HG02840 (cell line): Measurements from ENCODE around the gene FREM1.
"Not testable (repeated sequence)": the region's sequence is repeated elsewhere in the genome, so short reads cannot be mapped to it uniquely, and the experiment has no call there.

Source experiments
- ATAC-seq: cut with Tn5 transposase; IDR thresholded peaks from one replicate; pipeline ENCODE4 v1.9.1; 2021; ENCODE audit warnings: mild to moderate bottlenecking, moderate library complexity, moderate number of reproducible peaks; ENCODE audit not compliant: unreplicated experiment, low FRiP score

The FREM1 gene

DNA sequence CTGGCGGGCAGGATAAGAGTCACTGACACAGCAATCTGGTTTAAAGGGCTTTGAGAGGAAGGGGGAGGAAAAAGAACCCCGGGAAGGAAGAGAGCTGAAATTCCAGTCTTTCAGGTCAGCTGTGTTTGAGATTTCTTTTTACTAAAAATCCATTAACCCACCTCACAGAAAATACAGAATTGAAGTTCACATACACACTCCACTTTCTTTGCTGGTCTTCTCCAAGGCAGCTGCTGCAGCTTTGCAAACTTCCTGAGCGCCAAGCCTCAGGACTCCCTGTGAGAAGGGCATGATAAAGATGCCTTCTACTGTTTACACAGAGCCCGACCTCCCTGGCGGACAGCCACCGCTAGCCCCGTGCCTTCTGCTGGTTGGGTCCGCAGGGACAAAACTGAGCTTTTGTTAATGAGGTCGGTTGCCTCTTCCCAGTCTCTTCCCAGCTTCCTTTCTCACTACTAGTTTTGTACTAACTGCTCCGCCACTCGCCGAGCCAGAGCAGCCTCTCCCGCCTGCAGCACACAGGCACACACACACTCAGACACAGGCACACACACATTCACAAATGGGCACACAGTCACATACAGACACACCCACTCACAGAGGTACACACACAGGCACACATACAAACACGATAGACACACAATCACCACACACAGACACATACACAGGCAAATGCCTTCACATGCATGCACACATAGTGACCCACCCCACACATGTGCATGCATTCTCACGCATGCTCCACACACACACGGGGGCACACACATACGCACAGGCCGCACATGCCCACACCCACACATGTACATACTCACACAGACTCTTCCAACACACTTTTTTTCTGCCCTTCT, at the start of gene FREM1:
TSS of gene FREM1 (minus strand) at position 468 of the 845 bp plus-strand sequence. CDS start 41,451 bp downstream, outside the sequence.
- no peak for ATAC-seq

GRCh38 chr9:14958989-14959388, 48.8 kb upstream of the FREM1 start:
- ATAC-seq: no peak

DNA sequence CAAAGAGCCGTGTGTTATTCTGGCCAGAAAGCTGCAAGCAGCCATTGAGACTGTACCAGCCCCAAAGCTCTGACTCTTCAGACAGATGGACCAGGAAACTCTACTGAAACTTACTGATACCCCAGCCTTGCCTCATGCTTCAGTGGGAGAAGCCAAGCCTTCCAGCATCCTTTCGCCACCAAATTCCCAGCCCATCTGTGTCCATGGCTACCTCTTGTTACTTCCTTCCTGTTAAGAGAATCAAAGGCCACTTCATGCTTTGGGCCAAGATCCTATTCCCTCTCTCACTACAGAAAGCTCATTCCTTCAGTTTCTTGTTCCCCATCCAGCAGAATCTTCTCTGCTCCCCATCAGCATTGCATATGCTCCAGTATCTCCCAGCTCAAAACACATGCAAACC, 46.9 kb upstream of the FREM1 start:
- no peak for ATAC-seq

- ATAC-seq: no peak
Observed at GRCh38 chr9:14956208-14956607, 46.0 kb upstream of the FREM1 start.

DNA sequence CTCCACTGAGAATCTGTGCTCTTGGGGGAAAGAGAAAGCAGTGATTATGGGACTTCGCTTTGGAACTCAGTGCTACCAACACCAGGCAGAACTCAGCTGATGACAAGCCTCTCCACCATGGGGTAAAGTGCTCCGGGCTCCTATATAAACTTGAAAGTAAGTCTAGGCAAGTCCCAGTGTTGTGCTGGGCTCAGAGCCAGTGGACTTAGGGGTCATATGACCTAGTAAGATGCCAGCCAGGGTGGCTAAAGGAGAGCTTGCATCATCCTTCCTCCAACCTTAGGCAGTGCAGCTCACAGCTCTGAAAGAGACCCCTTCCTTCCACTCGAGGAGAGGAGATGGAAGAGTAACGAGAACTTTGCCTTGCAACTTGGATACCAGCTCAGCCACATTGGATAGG, 35.1 kb upstream of the FREM1 start:
- ATAC-seq: no peak

- no peak for ATAC-seq
Observed at GRCh38 chr9:14941501-14942405, 31.5 kb upstream of the FREM1 start.

GRCh38 chr9:14939378-14939777, 29.1 kb upstream of the FREM1 start:
- ATAC-seq: no peak

DNA sequence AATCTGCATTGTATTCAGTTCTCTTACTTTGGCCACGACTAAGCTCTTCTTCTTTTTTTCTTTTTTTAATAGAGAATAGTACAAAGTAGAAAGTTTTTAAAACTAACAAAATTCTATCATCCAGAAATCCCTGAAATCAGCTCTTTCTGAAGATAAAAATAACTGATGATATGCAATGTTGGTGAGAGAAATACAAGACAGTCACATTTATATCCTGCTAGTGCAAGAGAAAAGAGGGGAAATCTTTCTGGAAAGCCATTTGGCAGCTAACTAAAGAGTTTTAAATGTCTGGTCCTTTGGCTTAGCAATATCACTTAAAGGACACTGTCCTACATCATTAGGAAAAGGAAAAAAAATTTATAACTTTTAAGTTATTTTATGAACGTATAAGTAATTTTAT, 27.0 kb upstream of the FREM1 start:
- ATAC-seq: no peak

DNA sequence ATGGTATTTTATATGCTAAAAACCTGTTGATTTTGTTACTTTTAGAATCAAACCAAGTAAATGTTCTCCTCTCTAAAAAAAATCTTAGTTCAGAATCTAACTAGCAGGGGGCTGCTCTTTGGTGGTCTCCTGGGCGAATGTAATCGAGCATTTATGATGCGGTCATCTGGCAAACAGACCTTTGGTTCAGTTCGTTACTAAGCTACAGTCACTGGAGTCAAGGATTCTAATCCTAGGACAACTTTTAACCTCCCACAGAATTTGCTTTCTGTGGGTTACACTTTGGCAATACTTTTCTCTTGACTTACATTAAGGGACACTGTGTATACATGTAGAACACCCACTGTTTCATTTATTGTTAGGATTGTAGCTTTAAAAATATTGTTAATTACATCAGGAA, 26.3 kb upstream of the FREM1 start:
- no peak for ATAC-seq

GRCh38 chr9:14935964-14936363, 25.7 kb upstream of the FREM1 start:
- ATAC-seq: no peak

DNA sequence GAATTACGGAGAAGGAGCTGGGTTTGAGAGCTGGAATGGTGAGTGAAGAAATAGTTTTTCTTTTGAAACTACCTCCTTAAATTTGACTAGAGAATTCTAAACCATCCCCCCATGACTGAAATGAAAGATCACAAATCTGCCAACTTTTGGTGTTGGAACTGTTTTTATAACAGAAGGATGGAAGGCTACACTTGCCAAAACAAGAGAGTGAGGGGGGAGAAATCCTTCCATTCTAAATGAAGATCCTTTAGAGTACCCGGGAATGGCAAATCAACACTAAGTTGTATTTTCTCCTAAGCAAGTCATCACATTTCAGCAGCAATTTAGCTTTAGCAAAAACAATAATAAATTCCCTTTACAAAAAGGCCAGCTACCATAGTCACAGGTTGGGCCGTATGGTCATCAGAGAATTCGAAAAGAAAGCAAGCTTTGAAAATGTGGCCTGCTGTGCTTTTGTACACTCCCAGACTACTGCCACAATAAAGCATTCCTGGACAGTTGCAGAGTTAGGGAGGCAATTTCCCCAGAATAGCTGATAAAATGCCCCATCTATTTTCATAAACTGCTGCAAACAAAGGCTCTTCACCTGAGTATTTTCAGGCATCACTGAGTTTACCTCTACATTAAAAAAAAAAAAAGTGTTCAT, 25.0 kb upstream of the FREM1 start:
- ATAC-seq: no peak

DNA sequence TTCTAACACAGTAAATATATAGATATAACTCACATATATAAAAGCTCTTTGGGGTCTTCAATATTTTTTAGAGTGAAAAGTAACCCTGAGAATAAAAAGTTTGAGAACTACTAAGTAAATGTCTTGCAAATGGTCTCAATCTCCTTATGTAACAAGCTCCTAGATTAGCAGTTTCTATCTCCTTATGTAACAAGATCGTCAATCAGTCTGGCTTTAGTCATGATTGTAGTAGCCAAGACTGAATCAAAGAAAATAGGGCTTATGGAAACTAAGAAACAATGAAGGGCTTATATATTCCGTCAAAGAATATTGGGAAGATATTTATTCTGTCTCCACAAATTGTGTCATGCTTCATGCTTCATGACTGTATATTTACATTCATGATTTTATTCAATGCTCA, 22.4 kb upstream of the FREM1 start:
- no peak for ATAC-seq

DNA sequence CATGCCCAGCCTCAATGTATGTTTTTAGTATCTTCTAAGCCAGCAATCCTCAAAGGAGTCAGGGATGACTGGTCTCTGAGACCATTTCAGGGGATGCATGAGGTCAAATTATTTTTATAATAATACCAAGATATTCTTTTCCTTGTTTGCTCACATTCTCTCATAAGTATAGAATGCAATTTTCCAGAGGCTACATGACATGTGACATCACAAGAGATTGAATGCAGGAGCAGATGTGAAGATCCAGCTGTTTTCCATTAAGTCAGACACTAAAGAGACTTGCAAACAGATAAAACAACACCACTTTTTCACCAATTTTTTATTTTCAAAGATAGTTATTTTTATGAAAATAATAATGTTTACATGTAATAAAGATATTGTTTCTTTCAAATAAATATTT, 22.0 kb upstream of the FREM1 start:
- ATAC-seq: no peak

- ATAC-seq: no peak
Observed at GRCh38 chr9:14926941-14927624, 16.9 kb upstream of the FREM1 start.

DNA sequence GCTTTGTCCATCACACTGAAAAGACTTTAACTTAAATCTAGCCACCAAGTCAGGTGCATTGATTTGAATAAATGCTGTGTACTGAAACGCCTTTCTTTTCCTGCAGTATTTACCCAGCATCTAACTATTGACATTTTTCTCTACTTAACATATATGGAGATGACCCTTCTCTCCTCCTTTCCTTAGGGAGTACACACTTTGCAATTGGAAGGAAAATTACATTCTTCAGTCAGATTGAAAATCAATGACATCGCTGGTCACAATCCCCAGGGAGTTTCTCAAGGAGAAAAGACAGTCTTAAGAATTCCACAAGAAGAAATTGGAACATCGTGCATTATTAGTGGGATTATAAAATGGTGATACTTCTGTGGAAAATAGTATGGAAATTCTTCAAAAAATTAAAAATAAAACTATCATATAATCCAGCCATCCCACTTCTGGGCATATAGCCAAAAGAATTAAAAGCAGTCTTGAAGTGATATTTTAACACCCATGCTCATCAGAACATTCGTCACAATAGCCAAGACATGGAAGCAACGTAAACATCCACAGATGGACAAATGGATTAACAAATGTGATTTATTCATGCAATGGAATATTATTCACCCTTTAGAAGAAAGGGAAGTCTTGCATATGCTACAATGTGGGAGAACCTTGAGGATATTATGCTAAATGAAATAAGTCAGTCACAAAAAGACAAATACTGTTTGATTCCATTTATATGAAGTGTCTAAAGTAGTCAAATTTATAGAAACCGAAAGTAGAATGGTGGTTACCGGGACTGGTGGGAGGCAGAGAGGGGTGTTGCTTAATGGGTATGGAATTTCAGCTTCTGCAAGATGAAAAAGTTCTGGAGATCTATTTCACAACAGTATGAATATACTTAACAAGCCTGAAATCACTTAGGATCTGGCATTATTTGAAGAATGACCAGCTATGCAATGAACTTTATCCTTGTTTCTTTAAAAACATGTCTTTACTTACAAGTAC, 14.3 kb upstream of the FREM1 start:
- ATAC-seq: no peak

DNA sequence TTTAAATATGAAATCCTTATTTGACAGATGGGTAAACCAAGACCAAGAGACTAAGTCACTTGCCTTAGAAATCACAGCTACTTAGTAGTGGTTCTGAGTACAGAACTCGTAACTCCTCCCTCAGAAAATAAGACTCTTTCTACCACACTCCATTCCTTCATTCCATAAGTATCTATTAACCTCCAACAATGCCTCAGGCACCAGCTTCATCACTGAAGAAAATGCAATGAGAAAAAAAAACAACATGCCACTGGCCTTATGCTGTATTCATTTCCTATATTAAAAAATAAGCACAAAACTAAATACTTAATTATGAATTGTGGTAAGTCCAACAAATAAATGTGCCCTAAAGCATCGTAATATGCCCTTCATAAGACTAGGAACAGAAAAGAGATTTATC, 13.5 kb upstream of the FREM1 start:
- ATAC-seq: no peak

- not testable (repeated sequence) for ATAC-seq
Observed at GRCh38 chr9:14920805-14921204, 10.6 kb upstream of the FREM1 start.

- no peak for ATAC-seq
Observed at GRCh38 chr9:14913366-14913765, 3.1 kb upstream of the FREM1 start.

DNA sequence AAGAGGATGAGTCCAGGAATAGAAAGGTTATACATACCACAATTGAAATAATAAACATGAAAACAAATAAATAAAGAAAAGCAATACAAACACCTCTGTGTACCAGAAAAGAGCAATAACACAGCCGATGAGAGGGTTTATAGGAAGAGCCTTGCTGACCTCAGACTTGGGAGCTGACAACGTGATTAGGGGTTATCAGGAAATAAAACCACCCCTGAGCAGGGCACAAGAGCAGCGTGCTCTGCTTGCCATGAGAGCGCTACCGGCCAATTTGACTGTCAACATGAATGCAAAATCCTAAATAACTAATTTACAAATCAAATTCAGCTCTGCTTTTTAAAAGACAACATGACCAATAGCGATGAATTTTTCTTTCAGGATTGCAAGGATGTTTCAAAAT, 2.6 kb upstream of the FREM1 start:
- no peak for ATAC-seq
